Progenitor cell of endocrine pancreas (in vitro differentiated cells): ENCODE measurements around the gene PGLYRP3. TPM values are rescaled to one million over a fixed set of nuclear protein-coding genes. Genes with fewer than 3 reads are reported as not detected.
A peak's percentile ranks its signal among the peaks of the same experiment; 100 is the strongest.

Source experiments
- DNase-seq: peaks from one replicate; pipeline ENCODE4 v3.0.0; 2021; ENCODE audit warnings: low spot score; ENCODE audit not compliant: unreplicated experiment
- H3K27ac Mint-ChIP-seq: 2 replicates; pipeline ENCODE4 v1.8.0; 2021; ENCODE audit warnings: mild to moderate bottlenecking, moderate library complexity, mixed read lengths
- H3K27me3 Mint-ChIP-seq: 2 replicates; pipeline ENCODE4 v1.8.0; 2021; ENCODE audit warnings: mixed read lengths
- H3K36me3 Mint-ChIP-seq: 2 replicates; pipeline ENCODE4 v1.8.0; 2022; ENCODE audit warnings: mixed read lengths; ENCODE audit not compliant: insufficient read depth
- H3K4me1 Mint-ChIP-seq: 2 replicates; pipeline ENCODE4 v1.8.0; 2021; ENCODE audit warnings: low read depth, mixed read lengths
- H3K4me3 Mint-ChIP-seq: 2 replicates; pipeline ENCODE4 v1.8.0; 2021; ENCODE audit warnings: low read depth, mild to moderate bottlenecking, moderate library complexity, mixed read lengths
- H3K9me3 Mint-ChIP-seq: 2 replicates; pipeline ENCODE4 v1.8.0; 2021; ENCODE audit warnings: low read depth, mixed read lengths
- total RNA-seq: library from RNA; stranded (reverse); gene quantifications from 2 replicates; pipeline ENCODE4 v1.2.1, GENCODE V29; 2021
- TF ChIP-seq, protein P1 (sequence below): fragments of 200-600 bp; sonication (generic); IDR thresholded peaks from one replicate; pipeline ENCODE4 v1.5.0; 2021; ENCODE audit warnings: antibody characterized with exemption, mild to moderate bottlenecking; ENCODE audit not compliant: unreplicated experiment

The PGLYRP3 gene
- total RNA-seq, 1 donor from 2014 or later, result not detected

DNA sequence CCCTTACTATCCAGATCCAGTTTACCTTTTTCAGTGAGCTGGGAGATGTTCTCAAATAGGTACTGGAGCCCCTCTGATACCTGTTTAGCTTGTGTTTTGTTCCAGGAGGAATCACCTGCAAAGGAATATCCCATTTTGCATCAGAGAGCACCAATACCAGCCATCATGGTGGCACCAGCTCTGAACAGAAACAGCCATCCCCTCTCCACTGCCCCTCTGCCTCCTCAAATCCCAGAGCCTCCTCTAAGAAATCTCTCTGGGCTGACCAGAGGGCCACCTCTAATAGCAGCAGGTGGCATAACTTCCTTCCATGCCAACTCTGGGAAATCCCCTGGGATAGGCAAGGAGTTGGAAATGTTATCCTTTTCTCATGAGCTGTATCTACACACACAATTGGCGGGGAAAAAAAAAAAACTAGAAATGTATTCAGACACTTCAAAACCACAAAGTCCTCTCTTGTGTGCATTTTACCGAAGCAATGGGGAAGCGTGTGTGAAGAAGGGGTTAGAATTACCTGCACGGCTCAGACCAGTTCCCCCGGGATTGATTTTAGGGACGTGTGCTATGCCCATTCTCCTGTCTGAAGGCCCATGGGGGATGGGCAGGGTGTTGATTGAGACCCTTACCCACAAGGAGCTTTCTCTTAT is 33.4 kb upstream of the PGLYRP3 start:
- TF ChIP-seq, protein P1, sequence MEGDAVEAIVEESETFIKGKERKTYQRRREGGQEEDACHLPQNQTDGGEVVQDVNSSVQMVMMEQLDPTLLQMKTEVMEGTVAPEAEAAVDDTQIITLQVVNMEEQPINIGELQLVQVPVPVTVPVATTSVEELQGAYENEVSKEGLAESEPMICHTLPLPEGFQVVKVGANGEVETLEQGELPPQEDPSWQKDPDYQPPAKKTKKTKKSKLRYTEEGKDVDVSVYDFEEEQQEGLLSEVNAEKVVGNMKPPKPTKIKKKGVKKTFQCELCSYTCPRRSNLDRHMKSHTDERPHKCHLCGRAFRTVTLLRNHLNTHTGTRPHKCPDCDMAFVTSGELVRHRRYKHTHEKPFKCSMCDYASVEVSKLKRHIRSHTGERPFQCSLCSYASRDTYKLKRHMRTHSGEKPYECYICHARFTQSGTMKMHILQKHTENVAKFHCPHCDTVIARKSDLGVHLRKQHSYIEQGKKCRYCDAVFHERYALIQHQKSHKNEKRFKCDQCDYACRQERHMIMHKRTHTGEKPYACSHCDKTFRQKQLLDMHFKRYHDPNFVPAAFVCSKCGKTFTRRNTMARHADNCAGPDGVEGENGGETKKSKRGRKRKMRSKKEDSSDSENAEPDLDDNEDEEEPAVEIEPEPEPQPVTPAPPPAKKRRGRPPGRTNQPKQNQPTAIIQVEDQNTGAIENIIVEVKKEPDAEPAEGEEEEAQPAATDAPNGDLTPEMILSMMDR, result no peak
- Mint-ChIP-seq H3K9me3 (no peaks in the 10 kb centered on the region), H3K36me3 (no peaks in the 10 kb centered on the region), H3K27ac (no peak overlapping the region), H3K4me3 (no peak overlapping the region), H3K27me3 (peaks cover 21% of the 10 kb centered on the region), H3K4me1 (peaks cover 12% of the 10 kb centered on the region)
- DNase-seq, result no peak

DNA sequence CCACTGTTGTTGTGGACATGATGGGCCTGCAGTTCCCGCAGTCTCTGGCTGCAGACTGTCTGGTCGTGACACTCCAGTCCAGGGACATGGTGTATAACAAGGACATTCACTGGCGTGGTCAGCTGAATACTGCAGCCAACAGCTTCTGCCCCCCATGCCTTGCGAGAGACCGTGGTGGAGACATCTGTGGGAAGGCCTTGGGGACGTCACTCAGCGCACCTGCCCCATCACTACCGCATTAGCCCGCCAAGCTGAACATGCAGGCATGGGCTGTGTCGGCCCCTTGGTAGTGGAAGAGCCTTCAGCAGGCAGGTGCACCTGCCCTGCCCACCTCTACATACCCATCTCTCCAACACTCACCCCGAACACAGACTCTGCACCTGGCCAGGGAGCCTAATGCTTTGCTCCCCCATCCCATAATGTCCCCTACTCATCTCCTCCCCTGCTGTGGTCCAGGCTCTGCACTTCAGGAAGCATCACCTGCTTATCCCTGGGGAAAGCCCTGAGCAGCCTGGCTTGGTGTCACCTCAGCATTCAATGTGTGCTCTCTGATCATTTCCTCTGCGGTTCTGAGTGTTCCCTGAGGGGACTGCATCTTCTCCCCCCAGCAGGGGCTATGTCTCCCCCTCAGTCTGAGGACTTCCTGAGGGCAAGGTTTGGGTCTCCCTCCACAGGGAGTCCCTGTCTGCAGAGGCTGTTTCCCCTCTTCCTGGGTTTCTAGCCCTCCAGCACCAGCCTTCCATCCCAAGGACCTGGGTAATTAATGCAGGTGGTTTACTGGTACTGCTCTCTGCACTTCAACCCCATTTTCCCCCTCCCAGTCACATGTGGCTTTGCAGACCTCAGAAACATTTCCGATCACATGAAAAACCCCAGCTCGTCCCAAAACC is 32.7 kb upstream of the PGLYRP3 start:
- Mint-ChIP-seq H3K36me3 (no peaks in the 10 kb centered on the region), H3K4me3 (no peak overlapping the region), H3K4me1 (peaks cover 12% of the 10 kb centered on the region), H3K9me3 (no peaks in the 10 kb centered on the region), H3K27me3 (peaks cover 14% of the 10 kb centered on the region), H3K27ac (no peak overlapping the region)
- TF ChIP-seq, protein P1, result no peak
- DNase-seq, result peak; percentile 3

DNA sequence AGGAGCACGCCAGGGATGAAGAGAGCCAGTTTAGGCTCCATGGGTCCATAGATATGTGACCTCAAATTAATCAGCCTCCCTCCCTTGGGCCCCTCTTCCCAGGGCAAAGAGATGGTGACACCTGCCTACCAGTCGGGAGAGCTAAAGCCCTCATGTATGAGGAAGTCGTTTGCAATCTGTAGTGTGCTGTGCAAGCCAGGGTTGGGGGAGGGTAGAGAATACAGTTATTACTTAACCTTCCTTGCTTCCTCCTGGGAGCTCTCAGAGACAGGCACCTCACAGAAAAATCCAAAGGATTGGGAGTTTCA is 31.9 kb upstream of the PGLYRP3 start:
- no peaks in the 10 kb centered on the region for H3K36me3 Mint-ChIP-seq
- TF ChIP-seq, protein P1, result no peak
- no peaks in the 10 kb centered on the region for H3K9me3 Mint-ChIP-seq
- no peak overlapping the region for H3K4me3 Mint-ChIP-seq
- H3K27me3 Mint-ChIP-seq, result peaks cover 13% of the 10 kb centered on the region
- no peak for DNase-seq
- no peak overlapping the region for H3K27ac Mint-ChIP-seq
- peaks cover 12% of the 10 kb centered on the region for H3K4me1 Mint-ChIP-seq

DNA sequence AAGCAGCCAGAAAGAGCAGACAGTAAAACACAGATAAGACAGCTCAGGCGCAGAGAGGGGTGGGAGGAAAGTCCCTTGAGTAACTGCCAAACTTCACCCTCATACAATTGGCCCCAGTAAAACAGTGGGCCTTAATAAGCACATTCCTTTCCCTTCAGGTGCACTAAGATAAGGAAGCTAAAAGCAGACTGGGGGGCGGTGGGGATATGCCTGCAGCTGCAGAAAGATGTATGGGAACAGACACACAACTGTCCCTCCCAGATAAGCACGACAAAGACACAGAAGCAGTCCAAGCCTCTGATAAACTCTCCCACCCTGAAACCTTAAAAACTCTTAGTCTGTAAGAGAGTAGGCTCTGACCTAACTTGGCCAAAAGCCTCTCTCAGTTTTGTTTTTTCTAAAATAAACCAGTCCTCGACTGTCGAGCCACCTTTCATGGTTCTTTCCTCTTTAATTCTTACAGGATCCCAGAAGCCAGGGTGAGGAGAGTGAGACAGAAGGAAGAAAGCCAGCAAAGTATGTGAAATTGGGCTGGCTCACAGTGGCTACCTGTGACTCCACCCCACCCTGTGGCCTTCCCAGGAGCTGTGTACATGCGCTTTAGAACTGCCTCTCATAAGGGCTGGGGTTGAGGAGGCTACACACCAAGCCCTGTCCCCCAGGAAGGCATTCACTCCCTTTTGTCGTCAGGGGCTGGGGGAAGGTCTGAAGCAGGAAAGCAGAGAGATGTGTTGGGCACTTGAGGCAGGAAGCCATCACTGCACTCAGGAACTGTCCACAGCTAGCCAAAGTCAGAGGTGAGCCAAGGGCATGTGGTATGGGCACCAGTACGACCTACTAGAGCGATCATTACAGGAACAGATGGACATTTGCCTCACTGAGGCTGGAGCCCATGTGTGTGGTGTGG is 31.3 kb upstream of the PGLYRP3 start:
- peaks cover 12% of the 10 kb centered on the region for H3K4me1 Mint-ChIP-seq
- TF ChIP-seq, protein P1, result no peak
- no peak overlapping the region for H3K4me3 Mint-ChIP-seq
- peak overlapping the region; percentile 9 for H3K27ac Mint-ChIP-seq
- H3K36me3 Mint-ChIP-seq, result no peaks in the 10 kb centered on the region
- H3K27me3 Mint-ChIP-seq, result peaks cover 7% of the 10 kb centered on the region
- H3K9me3 Mint-ChIP-seq, result no peaks in the 10 kb centered on the region
- peak; percentile 5 for DNase-seq

DNA sequence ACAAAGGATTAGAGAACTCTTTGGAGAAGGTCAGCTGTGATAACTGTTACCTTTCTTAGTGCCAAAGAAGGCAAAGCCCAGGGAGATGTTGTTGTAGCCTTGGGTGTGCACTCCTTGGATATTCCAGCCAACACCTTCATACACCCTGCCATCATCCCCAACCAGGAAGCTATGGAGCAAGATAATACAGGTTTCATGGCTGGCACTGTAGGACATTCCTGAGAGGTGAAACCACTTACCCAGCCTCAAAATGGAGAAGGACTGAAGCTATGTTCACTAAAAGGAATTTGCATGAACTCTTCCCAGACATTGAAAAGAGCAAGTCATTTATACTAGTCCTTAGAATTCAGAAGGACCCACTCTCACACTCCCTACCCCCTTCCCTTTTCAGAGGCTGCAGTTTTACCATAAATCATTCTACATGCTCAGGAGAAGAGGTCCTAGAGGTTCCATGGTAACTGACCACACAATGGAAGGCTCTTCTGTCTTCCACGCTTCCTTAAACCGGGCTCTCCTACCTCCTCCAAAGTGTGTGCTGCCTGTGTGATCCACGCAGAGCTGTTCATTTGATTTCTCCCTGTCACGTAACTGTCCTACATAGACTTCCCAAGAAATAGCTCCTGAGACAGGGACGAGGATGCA is 30.4 kb upstream of the PGLYRP3 start:
- no peaks in the 10 kb centered on the region for H3K9me3 Mint-ChIP-seq
- H3K4me1 Mint-ChIP-seq, result peaks cover 14% of the 10 kb centered on the region
- TF ChIP-seq, protein P1, result no peak
- H3K27me3 Mint-ChIP-seq, result peaks cover 4% of the 10 kb centered on the region
- H3K27ac Mint-ChIP-seq, result peak overlapping the region; percentile 9
- no peak overlapping the region for H3K4me3 Mint-ChIP-seq
- no peaks in the 10 kb centered on the region for H3K36me3 Mint-ChIP-seq
- no peak for DNase-seq
